ENCODE measurements around the gene FAN1.

DNA sequence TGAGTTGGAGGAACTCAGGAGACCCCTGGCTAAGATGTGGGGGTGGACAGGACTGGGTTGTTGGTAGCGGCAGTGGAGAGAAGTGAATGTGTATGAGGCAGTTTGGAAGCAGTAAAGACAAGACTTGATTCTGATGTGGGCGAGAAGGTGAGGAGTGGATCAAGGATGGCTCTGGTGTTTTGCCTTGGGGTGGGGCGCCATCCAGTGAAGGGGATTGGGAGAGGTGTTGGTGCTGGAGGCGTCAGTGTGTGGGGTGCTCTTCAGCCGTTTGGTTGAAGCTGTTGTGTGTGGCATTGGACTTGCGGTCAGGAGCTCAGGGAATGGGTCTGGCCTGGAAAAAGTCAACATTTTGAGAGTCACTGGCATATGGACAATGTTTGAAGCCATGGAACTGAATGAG is 13.3 kb downstream of the FAN1 start:
- no peak for TF ChIP-seq EZH2 (IDR thresholded peaks at IDR 0.05; ENCODE audit: insufficient read depth, poor library complexity, severe bottlenecking)
- no peak for TF ChIP-seq EZH2phosphoT487 (IDR thresholded peaks at IDR 0.05; ENCODE audit: insufficient read depth, low read depth)
